PFSK-1 (cell line): ENCODE results near the gene PTPMT1.

Source experiments
- FOXP2 ChIP-seq: optimal IDR thresholded peaks from 2 replicates; pipeline ENCODE3; 2011; ENCODE audit warnings: borderline replicate concordance, control low read depth, inconsistent platforms; ENCODE audit not compliant: insufficient read depth; ENCODE audit errors: extremely low read length, extremely low read depth
- POLR2AphosphoS5 ChIP-seq: IDR thresholded peaks from 2 replicates; pipeline ENCODE4 v1.6.1; 2012; ENCODE audit warnings: low read depth, mild to moderate bottlenecking, control low read depth, low read length, moderate library complexity
- REST ChIP-seq, 2 experiments: IDR thresholded peaks; 2 replicates each; pipeline versions ENCODE4 v1.6.1 to v1.8.0; 2011 to 2012; ENCODE audit warnings: low read depth in 2 of 2, low read length in 2 of 2, control low read depth in 1 of 2, inconsistent platforms in 1 of 2, mild to moderate bottlenecking in 1 of 2, moderate library complexity in 1 of 2; ENCODE audit not compliant: insufficient read depth in 1 of 2
- SIN3A ChIP-seq: IDR thresholded peaks from 2 replicates; pipeline ENCODE4 v1.6.1; 2012; ENCODE audit warnings: mild to moderate bottlenecking, low read length, moderate library complexity, borderline replicate concordance; ENCODE audit not compliant: insufficient read depth
- TAF1 ChIP-seq: IDR thresholded peaks from 2 replicates; pipeline ENCODE4 v1.6.1; 2012; ENCODE audit warnings: low read length, control low read depth, borderline replicate concordance; ENCODE audit not compliant: insufficient read depth

PTPMT1 gene

GRCh38 chr11:47616726-47617416, 51.5 kb downstream of the PTPMT1 start:
- TF ChIP-seq REST (IDR thresholded peaks at IDR 0.05; ENCODE audit: insufficient read depth in 1 of 2, low read depth in 2 of 2, low read length in 2 of 2) (no peak), TAF1 (no peak)

GRCh38 chr11:47617417-47617809, 52.0 kb downstream of the PTPMT1 start:
- TF ChIP-seq FOXP2 (no peak), REST (IDR thresholded peaks at IDR 0.05; ENCODE audit: insufficient read depth in 1 of 2, low read depth in 2 of 2, low read length in 2 of 2) (no peak), SIN3A (no peak), TAF1 (no peak), POLR2AphosphoS5 (no peak)

- no peak for TF ChIP-seq POLR2AphosphoS5
- no peak for TF ChIP-seq FOXP2
- no peak for TF ChIP-seq REST (IDR thresholded peaks at IDR 0.05; ENCODE audit: insufficient read depth in 1 of 2, low read depth in 2 of 2, low read length in 2 of 2)
Observed at GRCh38 chr11:47620836-47621378, 55.5 kb downstream of the PTPMT1 start.
